ENCODE measurements around the gene TMEM132D.

- no peak for TF ChIP-seq CTCF (IDR thresholded peaks at IDR 0.05)
- no peak for TF ChIP-seq POLR2A (IDR thresholded peaks at IDR 0.05; ENCODE audit: low read depth)
- TF ChIP-seq POLR2AphosphoS5 (IDR thresholded peaks at IDR 0.05): no peak
- TF ChIP-seq EP300 (IDR thresholded peaks at IDR 0.05): no peak
These were observed 695.3 kb downstream of the TMEM132D start for GRCh38 chr12:129208566-129208965.
